ENCODE results near the gene MCOLN1. TPM values are rescaled to one million over a fixed set of nuclear protein-coding genes. Genes with fewer than 3 reads are reported as not detected.

The MCOLN1 gene
- total and polyA plus RNA-seq, 9 of the 15 experiments (the other 6 are each of a cell fraction or from before 2014, with no cell fraction given) = 0.25 to 15.4 (median 7.1) TPM

- TF ChIP-seq TGIF2 (CRISPR knock-in tag; IDR thresholded peaks at IDR 0.05) (no peak), ZNF3 (CRISPR knock-in tag; IDR thresholded peaks at IDR 0.05) (no peak)
Measured at GRCh38 chr19:7541475-7541824, 19.0 kb downstream of the MCOLN1 start (continued).

- no TSS peak for BruUV-seq (replicated peaks)
- intact Hi-C loops (cut with micrococcal nuclease) = no loop called here
- CTCF ChIA-PET (ENCODE audit: low intra/inter-chr PET ratio) = no interaction called here
- Histone ChIP-seq H3K9me3 (replicated peaks; ENCODE audit: control insufficient read depth, insufficient read depth, low read depth, low read length) (no peaks in the 10 kb centered on the region), H3K4me3 (no peak overlapping the region), H3K36me3 (ENCODE audit: control insufficient read depth, insufficient read depth, low read length) (peaks cover 13% of the 10 kb centered on the region; the same call in 1 of the 3 replicates), H3K4me2 (ENCODE audit: insufficient read depth, low read length) (no peak overlapping the region), H3K9me1 (ENCODE audit: control insufficient read depth, insufficient read depth, low read length) (no peaks in the 10 kb centered on the region), H3K79me2 (ENCODE audit: control insufficient read depth, insufficient read depth, low read length) (no peaks in the 10 kb centered on the region), H3K9ac (ENCODE audit: insufficient read depth in 1 of 2, low read depth in 2 of 2, low read length in 2 of 2) (peak overlapping the region in 1 of 2 experiments; percentile 69; a peak in 1 of 4 replicates), H3K4me1 (replicated peaks in 1 of 2; ENCODE audit: control insufficient read depth in 2 of 2, insufficient read depth in 2 of 2, low read length in 2 of 2) (peaks cover 5 to 38% of the 10 kb centered on the region in 2 experiments; a peak in 3 of 5 replicates), H2AFZ (ENCODE audit: low read depth, low read length) (no peak overlapping the region), H3K27me3 (ENCODE audit: control insufficient read depth in 2 of 2, insufficient read depth in 2 of 2, low read length in 2 of 2) (no peaks in the 10 kb centered on the region), H4K20me1 (replicated peaks; ENCODE audit: control insufficient read depth, insufficient read depth, low read length) (no peaks in the 10 kb centered on the region), H3K27ac (ENCODE audit: extremely low read depth, low read depth, low read length) (no peak overlapping the region)
- in situ Hi-C loops (cut with MboI) = no loop called here
- DNase-seq (ENCODE audit: extremely low read depth in 1 of 4, low spot score in 3 of 4) (no peak), ATAC-seq (no peak), FAIRE-seq (no peak)
- POLR2A ChIA-PET = no interaction called here
- 89% methylated on average over 9 of the region's 11 CpGs for WGBS (ENCODE audit: insufficient coverage, low coverage, missing lambda C conversion rate)
- TF ChIP-seq ZNF23 (CRISPR knock-in tag; IDR thresholded peaks at IDR 0.05) (peak; percentile 90), RFX1 (IDR thresholded peaks at IDR 0.05) (no peak), IRF2 (CRISPR knock-in tag; IDR thresholded peaks at IDR 0.05) (no peak), CHD7 (IDR thresholded peaks at IDR 0.05; ENCODE audit: low read depth, low read length) (no peak), ZBTB17 (CRISPR knock-in tag; IDR thresholded peaks at IDR 0.05) (peak; percentile 94), MLLT1 (IDR thresholded peaks at IDR 0.05) (peak in 1 of 2 experiments; percentile 66; a peak in 1 of 4 replicates)
Measured at GRCh38 chr19:7541828-7542443, 19.5 kb downstream of the MCOLN1 start.

Data from K562 (cell line).